HG03039 (cell line): Measurements from ENCODE around the gene HELZ.
"Not testable (repeated sequence)": the region's sequence is repeated elsewhere in the genome, so short reads cannot be mapped to it uniquely, and the experiment has no call there.

Experiments used
- ATAC-seq: cut with Tn5 transposase; IDR thresholded peaks from one replicate; pipeline ENCODE4 v1.9.1; 2021; ENCODE audit warnings: mild to moderate bottlenecking, moderate library complexity; ENCODE audit not compliant: unreplicated experiment

The HELZ gene

GRCh38 chr17:67271187-67271586 is 26.2 kb upstream of the HELZ start:
- not testable (repeated sequence) for ATAC-seq

GRCh38 chr17:67270416-67270815 is 25.4 kb upstream of the HELZ start:
- ATAC-seq, result no peak

- no peak for ATAC-seq
These were observed 21.5 kb upstream of the HELZ start for GRCh38 chr17:67266496-67266895.

GRCh38 chr17:67265436-67266019 is 20.5 kb upstream of the HELZ start:
- ATAC-seq, result no peak

GRCh38 chr17:67262435-67263117 is 17.6 kb upstream of the HELZ start:
- no peak for ATAC-seq

- no peak for ATAC-seq
These were observed 15.4 kb upstream of the HELZ start for GRCh38 chr17:67260170-67260987.

GRCh38 chr17:67258821-67259468 is 13.9 kb upstream of the HELZ start:
- no peak for ATAC-seq

- no peak for ATAC-seq
These were observed 11.2 kb upstream of the HELZ start for GRCh38 chr17:67256075-67256732.

- ATAC-seq, result no peak
These were observed 8.4 kb upstream of the HELZ start for GRCh38 chr17:67253384-67253783.

- ATAC-seq, result not testable (repeated sequence)
These were observed 6.6 kb upstream of the HELZ start for GRCh38 chr17:67251586-67251985.

GRCh38 chr17:67248291-67248690 is 3.3 kb upstream of the HELZ start:
- ATAC-seq, result no peak

GRCh38 chr17:67247416-67247900 is 2.5 kb upstream of the HELZ start:
- ATAC-seq, result no peak

- ATAC-seq, result peak; percentile 40
These were observed 1.8 kb upstream of the HELZ start for GRCh38 chr17:67246653-67247415.

GRCh38 chr17:67246403-67246652 is 1.3 kb upstream of the HELZ start:
- ATAC-seq, result no peak

GRCh38 chr17:67245694-67246402 is 852 bp upstream of the HELZ start:
- ATAC-seq, result no peak

- ATAC-seq, result peak; percentile 24
These were observed 444 bp downstream of the HELZ start for GRCh38 chr17:67244431-67245072.

GRCh38 chr17:67243284-67243683 is 1.7 kb downstream of the HELZ start:
- ATAC-seq, result no peak

- ATAC-seq, result no peak
These were observed 3.2 kb downstream of the HELZ start for GRCh38 chr17:67241719-67242341.

- no peak for ATAC-seq
These were observed 5.4 kb downstream of the HELZ start for GRCh38 chr17:67239597-67239996.
